Measurements from ENCODE around the gene LIMK1.

Gene LIMK1

DNA sequence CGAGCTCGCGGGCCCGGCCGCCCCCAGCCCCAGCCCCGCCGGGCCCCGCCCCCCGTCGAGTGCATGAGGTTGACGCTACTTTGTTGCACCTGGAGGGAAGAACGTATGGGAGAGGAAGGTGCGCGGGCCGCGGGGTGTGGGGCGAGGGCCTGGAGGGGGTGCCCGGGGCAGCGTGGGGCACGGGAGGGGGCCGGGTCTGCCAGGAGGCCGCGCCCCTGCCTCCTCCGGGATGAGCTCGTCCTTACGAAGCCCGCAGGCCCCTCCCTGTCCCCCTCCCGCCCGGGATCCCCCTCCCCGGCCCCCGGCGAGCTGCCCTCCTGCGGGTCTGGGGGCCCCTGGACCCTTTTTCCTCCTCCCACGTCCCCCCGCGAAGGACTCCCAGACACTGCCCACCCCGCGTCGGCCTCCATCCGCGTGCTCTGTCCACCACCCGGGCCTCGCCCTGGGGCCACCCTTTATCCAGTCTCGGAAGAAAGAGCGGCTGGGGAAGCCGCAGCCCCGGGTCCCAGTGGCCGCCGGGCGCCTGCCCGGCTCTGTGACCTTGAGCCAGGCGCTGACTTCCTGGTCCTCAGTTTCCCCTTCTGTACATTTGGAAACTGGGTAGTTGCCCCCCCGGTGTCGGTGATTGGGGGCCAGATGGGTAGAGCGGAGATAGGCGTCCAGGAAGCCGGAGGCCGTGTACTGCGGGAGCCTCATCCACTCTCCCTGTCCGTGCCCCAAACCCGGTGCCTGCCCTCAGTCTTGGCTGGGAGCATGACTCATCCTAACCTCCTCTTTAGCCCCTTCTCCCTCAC, 521 bp downstream of the LIMK1 start:
- DNase-seq (ENCODE audit: low read depth, low spot score) = no peak

DNA sequence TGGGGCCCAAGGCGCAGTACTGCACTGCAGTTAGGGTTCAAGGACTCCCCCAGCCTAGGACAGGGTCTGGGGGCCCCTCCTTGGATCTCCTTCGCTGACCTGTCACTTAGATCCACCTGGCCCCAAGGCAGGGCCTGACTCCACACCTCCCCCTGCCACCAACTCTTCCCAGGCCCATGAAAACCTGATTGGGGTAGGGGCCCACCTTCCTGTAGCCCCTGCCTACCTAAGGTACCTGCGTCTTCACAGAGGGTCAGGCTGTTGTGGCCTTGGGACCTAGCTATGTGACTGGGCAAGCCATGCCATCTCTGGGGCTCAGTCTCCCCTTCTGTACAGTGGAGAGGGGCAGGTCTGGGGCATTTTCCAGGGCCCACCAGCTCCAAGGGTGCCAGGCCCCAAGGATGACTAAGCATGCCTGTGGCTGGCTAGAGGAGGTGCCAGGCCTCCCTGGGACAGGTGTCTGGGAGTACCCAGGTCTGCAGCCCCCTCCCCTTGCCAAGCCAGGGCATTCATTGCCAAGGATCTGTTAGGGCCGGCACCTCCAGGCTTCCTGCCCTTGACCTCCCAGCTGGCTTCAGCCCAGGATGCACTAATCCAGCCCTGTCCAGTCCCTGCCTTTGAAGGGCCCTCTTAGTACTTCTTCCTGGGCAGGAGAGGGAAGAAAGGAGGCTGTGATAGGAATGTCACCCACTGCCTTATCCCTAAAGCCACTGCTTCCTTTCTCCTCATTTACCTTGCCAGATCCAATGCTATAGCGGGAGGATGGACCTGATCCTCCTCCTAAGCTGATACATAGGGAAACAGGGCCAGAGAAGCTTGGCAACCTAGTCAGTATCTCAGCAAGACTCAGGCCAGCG, 1.3 kb downstream of the LIMK1 start:
- no peak for DNase-seq (ENCODE audit: low read depth, low spot score)

GRCh38 chr7:74087791-74088453, 4.3 kb downstream of the LIMK1 start:
- DNase-seq (ENCODE audit: low read depth, low spot score) = no peak

DNA sequence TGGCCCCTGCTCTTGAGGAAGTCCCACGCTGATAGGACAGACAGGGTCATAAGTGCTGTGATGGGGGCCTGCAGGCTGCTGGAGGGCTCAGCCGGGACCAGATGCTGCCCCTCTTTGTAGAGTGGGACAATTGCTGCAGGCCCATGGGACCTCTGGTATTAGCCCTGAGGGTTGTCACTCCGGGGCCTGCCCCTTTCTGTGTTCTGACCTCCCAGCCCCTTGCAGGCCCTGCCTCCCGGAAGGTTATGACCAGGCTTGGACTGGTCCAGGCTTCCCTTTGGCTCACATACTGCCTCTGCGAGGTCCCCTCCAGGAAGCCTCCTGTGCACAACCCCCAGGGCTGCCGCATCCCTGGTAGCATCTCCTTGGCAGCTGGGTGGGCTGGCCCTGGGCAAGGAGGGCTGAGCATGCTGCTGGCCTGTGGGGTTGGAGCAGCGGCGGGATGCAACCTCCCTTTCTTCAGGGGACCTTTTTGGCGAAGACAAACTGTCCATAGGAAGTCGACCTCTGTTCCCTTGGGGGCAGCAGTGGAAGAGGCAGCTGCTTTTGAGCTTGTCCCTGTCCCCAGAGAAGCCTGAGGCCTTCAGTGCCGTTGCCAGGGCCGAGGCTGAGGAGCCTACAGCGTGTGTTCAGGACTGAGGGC, 8.8 kb downstream of the LIMK1 start:
- DNase-seq (ENCODE audit: low read depth, low spot score) = no peak

- DNase-seq (ENCODE audit: low read depth, low spot score) = no peak
Observed at GRCh38 chr7:74092964-74093471, 9.4 kb downstream of the LIMK1 start.

DNA sequence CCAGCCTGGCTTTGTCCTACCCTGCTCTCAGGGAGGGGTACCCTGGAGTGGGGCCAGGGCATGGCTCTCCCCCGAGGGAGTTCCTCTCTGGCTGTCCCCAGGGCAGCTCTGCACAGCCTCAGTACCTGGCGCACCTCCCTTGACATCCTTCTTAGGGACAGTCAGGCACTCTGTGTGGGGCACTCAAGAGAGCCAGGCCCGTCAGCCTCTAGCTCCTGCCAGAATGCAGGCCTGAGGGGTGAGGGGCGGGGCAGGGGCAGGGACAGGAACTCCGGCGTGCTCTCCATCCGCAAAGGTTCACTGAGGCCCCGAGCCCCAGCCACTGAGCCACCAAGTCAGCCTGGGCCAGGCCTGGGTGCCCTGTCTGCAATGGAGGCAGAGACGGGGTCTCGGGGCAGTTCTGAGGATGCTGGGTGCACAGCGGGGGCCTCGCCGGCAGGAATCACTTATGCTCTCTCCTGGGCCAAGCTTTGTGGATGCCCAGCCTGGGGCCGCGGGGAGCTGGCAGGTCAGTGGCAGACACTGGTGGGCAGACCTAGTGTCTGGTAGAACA, 10.1 kb downstream of the LIMK1 start:
- DNase-seq (ENCODE audit: low read depth, low spot score) = no peak

- DNase-seq (ENCODE audit: low read depth, low spot score) = peak; percentile 61
Observed at GRCh38 chr7:74094224-74095101, 10.9 kb downstream of the LIMK1 start.

- no peak for DNase-seq (ENCODE audit: low read depth, low spot score)
Observed at GRCh38 chr7:74095135-74095534, 11.5 kb downstream of the LIMK1 start.

DNA sequence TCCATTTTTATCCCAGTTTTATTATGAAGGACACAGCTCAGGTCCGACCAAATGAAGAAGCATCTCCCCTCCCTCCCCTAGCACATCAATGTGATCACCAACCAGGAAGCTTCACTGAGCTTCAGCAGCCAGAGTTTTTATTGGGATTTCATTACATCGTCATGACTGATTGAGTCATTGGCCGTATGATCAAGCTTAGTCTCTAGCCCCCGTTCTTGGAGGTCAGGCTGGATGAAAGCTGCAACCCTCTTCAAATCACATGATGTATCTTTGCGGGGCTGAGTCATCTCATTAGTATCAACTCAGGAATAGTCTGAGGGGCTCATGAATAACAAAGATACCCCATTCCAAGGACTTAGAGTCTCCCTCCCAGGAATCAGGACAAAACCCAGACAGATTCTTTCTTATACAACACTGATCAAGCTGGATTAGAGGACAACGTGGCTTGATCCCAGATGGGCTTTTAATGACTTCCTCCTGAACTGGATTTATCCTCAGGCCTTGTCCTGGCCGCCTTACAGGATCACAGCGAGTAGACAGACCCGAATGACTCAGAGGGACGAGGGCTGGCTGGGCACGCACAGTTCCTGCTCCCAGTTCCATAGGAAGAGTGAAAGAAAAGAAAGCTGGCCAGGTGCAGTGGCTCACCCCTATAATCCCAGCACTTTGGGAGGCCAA, 14.5 kb downstream of the LIMK1 start:
- DNase-seq (ENCODE audit: low read depth, low spot score) = peak; percentile 51

DNA sequence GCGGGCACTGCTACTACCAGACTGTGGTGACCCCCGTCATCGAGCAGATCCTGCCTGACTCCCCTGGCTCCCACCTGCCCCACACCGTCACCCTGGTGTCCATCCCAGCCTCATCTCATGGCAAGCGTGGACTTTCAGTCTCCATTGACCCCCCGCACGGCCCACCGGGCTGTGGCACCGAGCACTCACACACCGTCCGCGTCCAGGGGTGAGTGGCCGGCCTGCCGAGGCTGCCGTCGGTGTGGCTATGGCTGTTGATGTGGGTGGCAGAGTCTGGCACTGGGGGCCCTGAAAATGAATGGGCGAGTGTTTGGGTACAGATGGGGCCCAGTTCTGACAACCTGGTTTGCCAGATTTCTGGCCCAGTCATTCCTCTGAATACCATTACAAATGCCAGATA, 15.4 kb downstream of the LIMK1 start:
- DNase-seq (ENCODE audit: low read depth, low spot score) = no peak

DNA sequence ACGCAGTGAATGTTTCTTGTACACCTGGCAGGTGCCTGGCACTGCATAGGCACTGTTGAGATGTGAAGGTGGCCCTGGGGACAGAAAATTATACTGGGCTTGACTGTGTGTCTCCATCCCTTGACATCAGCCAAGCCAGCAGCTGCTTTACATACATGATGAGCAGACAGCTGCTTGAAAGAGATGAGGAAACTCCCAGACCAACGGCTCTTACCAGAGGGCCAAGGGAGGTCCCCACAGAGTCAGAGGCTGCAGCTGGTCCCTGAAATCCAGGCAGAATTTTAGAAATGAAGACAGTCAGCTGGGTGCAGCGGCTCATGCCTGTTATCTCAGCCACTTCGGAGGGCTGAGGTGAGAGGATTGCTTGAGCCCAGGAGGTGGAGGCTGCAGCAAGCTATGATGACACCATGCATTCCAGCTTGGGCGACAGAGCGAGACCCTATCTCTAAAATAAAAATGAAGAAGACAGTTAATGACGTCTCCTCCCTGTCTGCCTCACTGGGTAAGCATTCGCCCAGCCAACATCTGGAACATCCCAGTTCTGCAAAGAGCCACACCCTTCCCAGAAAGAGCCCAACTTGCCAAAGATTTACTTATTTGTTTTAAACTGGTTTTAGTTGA, 17.6 kb downstream of the LIMK1 start:
- DNase-seq (ENCODE audit: low read depth, low spot score) = no peak

DNA sequence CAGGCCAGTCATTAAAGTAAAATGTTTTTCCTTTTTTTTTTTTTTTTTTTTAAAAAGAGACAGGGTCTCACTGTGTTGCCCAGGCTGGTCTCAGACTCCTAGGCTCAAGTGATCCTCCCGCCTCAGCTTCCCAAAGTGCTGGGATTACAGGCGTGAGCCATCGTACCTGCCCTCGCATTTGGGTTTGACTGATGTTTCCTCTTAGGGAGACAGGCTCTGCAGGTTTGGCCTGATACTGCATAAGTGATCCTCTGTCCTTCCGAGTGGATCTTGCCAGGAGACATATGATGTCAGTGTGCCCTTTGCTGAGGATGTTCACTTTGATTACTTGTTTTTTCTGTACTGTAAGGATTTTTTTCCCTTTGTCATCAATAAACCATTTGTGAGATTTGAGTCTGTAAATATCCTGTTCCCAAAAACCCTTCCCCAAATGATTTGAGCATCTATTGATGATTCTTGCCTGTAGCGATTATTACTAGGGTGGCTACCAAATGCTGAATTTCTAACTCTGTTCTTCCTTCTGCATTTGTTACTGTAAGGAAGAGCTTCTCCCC, 19.7 kb downstream of the LIMK1 start:
- DNase-seq (ENCODE audit: low read depth, low spot score) = no peak

DNA sequence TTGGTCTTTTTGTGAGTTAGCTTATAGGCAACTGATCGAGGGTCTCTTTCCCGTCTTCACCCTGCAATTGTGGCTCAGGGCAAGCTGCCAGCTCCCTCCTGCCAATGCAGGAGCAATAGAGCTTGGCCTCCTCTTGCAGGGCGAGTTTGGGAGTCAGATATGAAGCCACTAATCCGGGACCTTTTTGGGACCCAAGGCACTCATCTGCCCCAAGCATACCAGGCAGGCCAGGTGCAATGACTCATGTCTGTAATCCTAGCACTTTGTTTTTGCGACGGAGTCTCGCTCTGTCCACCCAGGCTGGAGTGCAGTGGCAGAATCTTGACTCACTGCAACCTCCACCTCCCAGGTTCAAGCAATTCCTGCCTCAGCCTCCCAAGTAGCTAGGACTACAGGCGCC, 21.1 kb downstream of the LIMK1 start:
- no peak for DNase-seq (ENCODE audit: low read depth, low spot score)

DNA sequence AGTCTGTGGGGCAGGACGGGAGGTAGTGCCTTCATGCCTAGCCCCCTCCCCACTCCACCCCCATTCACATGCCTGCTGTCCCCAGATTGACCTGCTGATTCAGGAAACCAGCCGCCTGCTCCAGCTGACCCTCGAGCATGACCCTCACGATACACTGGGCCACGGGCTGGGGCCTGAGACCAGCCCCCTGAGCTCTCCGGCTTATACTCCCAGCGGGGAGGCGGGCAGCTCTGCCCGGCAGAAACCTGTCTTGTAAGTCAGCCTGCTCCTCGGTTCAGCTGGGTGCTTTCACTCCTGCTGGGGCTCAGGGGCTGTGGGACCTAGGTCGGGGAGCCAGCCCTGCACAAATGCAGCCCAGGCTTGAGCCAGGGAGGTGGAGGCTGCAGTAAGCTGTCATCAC, 22.4 kb downstream of the LIMK1 start:
- DNase-seq (ENCODE audit: low read depth, low spot score) = no peak

DNA sequence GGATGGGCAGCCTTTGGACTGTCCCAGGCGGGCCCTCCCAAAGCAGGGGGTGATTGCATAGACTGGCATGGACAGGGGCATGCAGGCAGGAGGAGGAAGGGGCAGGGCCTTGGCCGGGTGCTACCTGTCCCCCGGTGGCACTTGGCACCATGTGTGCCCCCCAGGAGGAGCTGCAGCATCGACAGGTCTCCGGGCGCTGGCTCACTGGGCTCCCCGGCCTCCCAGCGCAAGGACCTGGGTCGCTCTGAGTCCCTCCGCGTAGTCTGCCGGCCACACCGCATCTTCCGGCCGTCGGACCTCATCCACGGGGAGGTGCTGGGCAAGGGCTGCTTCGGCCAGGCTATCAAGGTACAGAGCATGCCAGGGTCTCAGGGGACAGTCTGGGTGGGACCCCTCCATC, 23.2 kb downstream of the LIMK1 start:
- no peak for DNase-seq (ENCODE audit: low read depth, low spot score)

DNA sequence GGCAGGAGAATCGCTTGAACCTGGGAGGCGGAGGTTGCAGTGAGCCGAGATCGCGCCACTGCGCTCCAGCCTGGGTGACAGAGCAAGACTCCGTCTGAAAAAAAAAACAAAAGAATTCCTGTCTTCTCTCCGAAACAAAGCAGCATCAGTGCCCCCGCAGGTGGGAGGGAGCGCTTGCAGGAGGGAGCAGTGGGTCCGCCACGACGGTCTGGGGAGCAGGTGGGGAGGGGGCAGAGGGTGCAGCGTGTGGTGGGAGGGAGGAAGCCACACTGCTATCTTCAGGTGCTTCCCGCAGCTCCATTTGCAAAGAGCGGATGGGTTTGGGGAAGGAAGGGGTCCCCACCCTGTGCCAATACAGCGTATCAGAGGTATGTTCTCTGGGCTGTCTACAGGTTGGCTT, 31.7 kb downstream of the LIMK1 start:
- no peak for DNase-seq (ENCODE audit: low read depth, low spot score)

GRCh38 chr7:74116356-74116755, 32.8 kb downstream of the LIMK1 start:
- no peak for DNase-seq (ENCODE audit: low read depth, low spot score)

- no peak for DNase-seq (ENCODE audit: low read depth, low spot score)
Observed at GRCh38 chr7:74119831-74120230, 36.2 kb downstream of the LIMK1 start.
